GM23338 (cell line): Measurements from ENCODE around the gene NEURL1B. TPM values are rescaled to one million over a fixed set of nuclear protein-coding genes. Genes with fewer than 3 reads are reported as not detected.

ENCODE experiments used
- ATAC-seq: fragments of 200-7000 bp; cut with Tn5 transposase; 3 replicates; pipeline ENCODE4 v1.9.1; 2020
- DNase-seq: peaks from one replicate; pipeline ENCODE4 v3.0.0-alpha.2; 2015; ENCODE audit warnings: low spot score
- H2AFZ ChIP-seq: fragments of 200-600 bp; sonication (generic); 2 replicates; pipeline ENCODE4 v1.8.0; 2016; ENCODE audit warnings: antibody characterized with exemption, mild to moderate bottlenecking, moderate library complexity
- H3F3A ChIP-seq: fragments of 200-600 bp; sonication (generic); replicated peaks from 2 replicates; pipeline ENCODE4 v1.8.0; 2017; ENCODE audit warnings: antibody characterized with exemption, mixed run types, low read depth
- H3K27ac ChIP-seq: fragments of 200-600 bp; sonication (generic); 2 replicates; pipeline ENCODE4 v1.6.1; 2016; ENCODE audit warnings: low read depth
- H3K27me3 ChIP-seq: fragments of 200-600 bp; sonication (generic); 2 replicates; pipeline ENCODE4 v1.8.0; 2016; ENCODE audit warnings: mild to moderate bottlenecking, mixed run types, moderate library complexity; ENCODE audit not compliant: insufficient read depth
- H3K36me3 ChIP-seq: fragments of 200-600 bp; sonication (generic); 2 replicates; pipeline ENCODE4 v1.8.0; 2016; ENCODE audit warnings: mild to moderate bottlenecking; ENCODE audit not compliant: insufficient read depth
- H3K4me1 ChIP-seq: fragments of 200-600 bp; sonication (generic); 2 replicates; pipeline ENCODE4 v1.8.0; 2016; ENCODE audit warnings: mild to moderate bottlenecking, moderate library complexity; ENCODE audit not compliant: insufficient read depth
- H3K4me2 ChIP-seq: fragments of 200-600 bp; sonication (generic); 2 replicates; pipeline ENCODE4 v1.7.1; 2017; ENCODE audit warnings: mixed run types
- H3K4me3 ChIP-seq: fragments of 200-600 bp; sonication (generic); 2 replicates; pipeline ENCODE4 v1.6.1; 2016; ENCODE audit warnings: mixed run types
- H3K79me2 ChIP-seq: fragments of 200-600 bp; sonication (generic); replicated peaks from 2 replicates; pipeline ENCODE4 v1.8.0; 2017; ENCODE audit warnings: mild to moderate bottlenecking; ENCODE audit not compliant: insufficient read depth
- H3K9me2 ChIP-seq: fragments of 200-600 bp; sonication (generic); 2 replicates; pipeline ENCODE4 v1.8.0; 2017; ENCODE audit not compliant: insufficient read depth
- H4K20me1 ChIP-seq: fragments of 200-600 bp; sonication (generic); replicated peaks from 2 replicates; pipeline ENCODE4 v1.8.0; 2017; ENCODE audit warnings: mild to moderate bottlenecking; ENCODE audit not compliant: insufficient read depth
- H3K27ac Mint-ChIP-seq: 2 replicates; pipeline ENCODE4 v1.8.0; 2020; ENCODE audit warnings: inconsistent platforms, mild to moderate bottlenecking, moderate library complexity, mixed read lengths
- H3K27me3 Mint-ChIP-seq: 3 replicates; pipeline ENCODE4 v1.8.0; 2022; ENCODE audit warnings: low read depth, mild to moderate bottlenecking, moderate library complexity, mixed read lengths, inconsistent platforms; ENCODE audit not compliant: insufficient read depth, poor library complexity
- H3K36me3 Mint-ChIP-seq: 3 replicates; pipeline ENCODE4 v1.8.0; 2021; ENCODE audit warnings: low read depth, mild to moderate bottlenecking, inconsistent platforms, moderate library complexity, mixed read lengths
- H3K4me1 Mint-ChIP-seq: 3 replicates; pipeline ENCODE4 v1.8.0; 2020; ENCODE audit warnings: mild to moderate bottlenecking, inconsistent platforms, mixed read lengths
- H3K4me3 Mint-ChIP-seq: 3 replicates; pipeline ENCODE4 v1.8.0; 2021; ENCODE audit warnings: moderate library complexity, mild to moderate bottlenecking, inconsistent platforms, mixed read lengths
- H3K9me3 Mint-ChIP-seq: 3 replicates; pipeline ENCODE4 v1.8.0; 2020; ENCODE audit warnings: moderate library complexity, mild to moderate bottlenecking, inconsistent platforms, mixed read lengths
- CREB1 ChIP-seq: fragments of 250-450 bp; sonication (Bioruptor Pico); IDR thresholded peaks from 2 replicates; pipeline ENCODE4 v1.5.0; 2020; ENCODE audit warnings: low read depth, mild to moderate bottlenecking, moderate library complexity
- EZH2 ChIP-seq: fragments of 200-600 bp; sonication (generic); IDR thresholded peaks from one replicate; pipeline ENCODE4 v1.8.0; 2017; ENCODE audit warnings: antibody characterized with exemption, mild to moderate bottlenecking, low read depth; ENCODE audit not compliant: unreplicated experiment
- JUNB ChIP-seq: IDR thresholded peaks from one replicate; pipeline ENCODE4 v1.6.1; 2016; ENCODE audit warnings: antibody characterized with exemption; ENCODE audit not compliant: unreplicated experiment
- ZNF114 ChIP-seq: fragments of 250-450 bp; sonication (Bioruptor Pico); IDR thresholded peaks from 2 replicates; pipeline ENCODE4 v1.5.0; 2020; ENCODE audit warnings: mild to moderate bottlenecking, moderate library complexity
- polyA plus RNA-seq: library from polyadenylated mRNA; unstranded; fragments of >200 nt; fragmentation: Nextera tagmentation; extraction: Ambion mirVana; gene quantifications from 2 replicates; pipeline ENCODE4 v1.2.1, GENCODE V29; 2016
- total RNA-seq: library from RNA; depleted of rRNA; stranded (reverse); fragments of >200 nt; shearing (Covaris generic); gene quantifications from 2 replicates; pipeline ENCODE4 v1.2.3, GENCODE V29; 2014
- TF ChIP-seq, protein P1 (sequence below), 2 experiments: fragments of 200-600 bp in 1 of 2; sonication (generic) in 1 of 2; conservative IDR thresholded peaks; 2 replicates each; pipeline versions ENCODE4 v1.5.1 to v1.6.1; 2016 to 2017; ENCODE audit warnings: antibody characterized with exemption in 2 of 2, low read depth in 2 of 2, mild to moderate bottlenecking in 2 of 2, moderate library complexity in 1 of 2
- TF ChIP-seq, protein P2 (sequence below): fragments of 250-450 bp; sonication (Bioruptor Pico); IDR thresholded peaks from 2 replicates; pipeline ENCODE4 v1.5.0; 2020; ENCODE audit warnings: mild to moderate bottlenecking, moderate library complexity

Gene NEURL1B
- total and polyA plus RNA-seq, 2 experiments from 2014 or later, result 1.9 to 13.3 TPM

DNA sequence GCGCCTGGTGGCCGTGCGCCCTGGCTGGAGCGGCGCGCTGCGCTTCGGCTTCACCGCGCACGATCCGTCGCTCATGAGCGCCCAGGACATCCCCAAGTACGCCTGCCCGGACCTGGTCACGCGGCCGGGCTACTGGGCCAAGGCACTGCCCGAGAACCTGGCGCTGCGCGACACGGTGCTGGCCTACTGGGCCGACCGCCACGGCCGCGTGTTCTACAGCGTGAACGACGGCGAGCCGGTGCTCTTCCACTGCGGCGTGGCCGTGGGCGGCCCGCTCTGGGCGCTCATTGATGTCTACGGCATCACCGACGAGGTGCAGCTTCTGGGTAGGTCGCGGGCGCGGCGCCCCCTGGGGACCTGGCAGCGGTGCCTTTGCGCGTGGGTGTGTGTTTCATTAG is 28.9 kb downstream of the NEURL1B start:
- H2AFZ ChIP-seq, result no peak overlapping the region
- ATAC-seq (peak; percentile 39), DNase-seq (peak; percentile 27)
- H3K36me3 ChIP-seq, result no peaks in the 10 kb centered on the region
- TF ChIP-seq JUNB, result no peak
- TF ChIP-seq, protein P1, sequence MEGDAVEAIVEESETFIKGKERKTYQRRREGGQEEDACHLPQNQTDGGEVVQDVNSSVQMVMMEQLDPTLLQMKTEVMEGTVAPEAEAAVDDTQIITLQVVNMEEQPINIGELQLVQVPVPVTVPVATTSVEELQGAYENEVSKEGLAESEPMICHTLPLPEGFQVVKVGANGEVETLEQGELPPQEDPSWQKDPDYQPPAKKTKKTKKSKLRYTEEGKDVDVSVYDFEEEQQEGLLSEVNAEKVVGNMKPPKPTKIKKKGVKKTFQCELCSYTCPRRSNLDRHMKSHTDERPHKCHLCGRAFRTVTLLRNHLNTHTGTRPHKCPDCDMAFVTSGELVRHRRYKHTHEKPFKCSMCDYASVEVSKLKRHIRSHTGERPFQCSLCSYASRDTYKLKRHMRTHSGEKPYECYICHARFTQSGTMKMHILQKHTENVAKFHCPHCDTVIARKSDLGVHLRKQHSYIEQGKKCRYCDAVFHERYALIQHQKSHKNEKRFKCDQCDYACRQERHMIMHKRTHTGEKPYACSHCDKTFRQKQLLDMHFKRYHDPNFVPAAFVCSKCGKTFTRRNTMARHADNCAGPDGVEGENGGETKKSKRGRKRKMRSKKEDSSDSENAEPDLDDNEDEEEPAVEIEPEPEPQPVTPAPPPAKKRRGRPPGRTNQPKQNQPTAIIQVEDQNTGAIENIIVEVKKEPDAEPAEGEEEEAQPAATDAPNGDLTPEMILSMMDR (conservative IDR thresholded peaks at IDR 0.05; ENCODE audit: low read depth in 2 of 2), result peak in 1 of 2 experiments; percentile 47; a peak in 3 of 4 replicates
- Mint-ChIP-seq H3K9me3 (no peaks in the 10 kb centered on the region), H3K27ac (no peak overlapping the region), H3K27me3 (peaks cover 6% of the 10 kb centered on the region), H3K4me3 (no peak overlapping the region), H3K4me1 (no peaks in the 10 kb centered on the region), H3K36me3 (no peaks in the 10 kb centered on the region; the same call in 2 of the 3 replicates)
- no peaks in the 10 kb centered on the region for H3K79me2 ChIP-seq
- no peaks in the 10 kb centered on the region for H3K27me3 ChIP-seq
- no peak overlapping the region for H3K4me2 ChIP-seq
- no peak overlapping the region for H3K4me3 ChIP-seq
- no peaks in the 10 kb centered on the region for H3K9me2 ChIP-seq
- H4K20me1 ChIP-seq, result no peaks in the 10 kb centered on the region
- H3F3A ChIP-seq, result no peaks in the 10 kb centered on the region
- no peak overlapping the region for H3K27ac ChIP-seq
- H3K4me1 ChIP-seq, result no peaks in the 10 kb centered on the region

DNA sequence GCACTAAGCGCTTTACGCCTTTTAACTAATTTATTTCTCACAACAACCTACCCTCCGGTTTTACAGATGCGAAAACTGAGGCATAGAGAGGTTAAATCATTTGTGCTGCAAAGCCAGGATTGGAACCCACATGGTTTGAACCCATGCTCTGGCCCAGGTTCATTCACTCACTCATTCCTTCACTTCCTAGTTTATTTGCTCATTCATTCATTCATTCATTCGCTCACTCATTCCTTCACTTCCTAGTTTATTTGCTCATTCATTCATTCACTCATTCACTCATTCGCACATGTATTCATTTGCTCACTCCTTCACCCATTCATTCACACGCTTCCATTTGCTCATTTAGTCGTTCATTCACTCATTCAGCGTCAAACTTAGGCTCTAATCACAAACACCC is 29.4 kb downstream of the NEURL1B start:
- H4K20me1 ChIP-seq, result no peaks in the 10 kb centered on the region
- no peaks in the 10 kb centered on the region for H3K36me3 ChIP-seq
- Mint-ChIP-seq H3K4me1 (no peaks in the 10 kb centered on the region), H3K27me3 (peaks cover 6% of the 10 kb centered on the region), H3K9me3 (no peaks in the 10 kb centered on the region), H3K27ac (no peak overlapping the region), H3K36me3 (no peaks in the 10 kb centered on the region; the same call in 2 of the 3 replicates), H3K4me3 (no peak overlapping the region)
- no peaks in the 10 kb centered on the region for H3F3A ChIP-seq
- ATAC-seq (no peak), DNase-seq (no peak)
- no peak overlapping the region for H3K4me2 ChIP-seq
- H3K27ac ChIP-seq, result no peak overlapping the region
- H3K4me1 ChIP-seq, result no peaks in the 10 kb centered on the region
- no peaks in the 10 kb centered on the region for H3K9me2 ChIP-seq
- no peak overlapping the region for H3K4me3 ChIP-seq
- H3K79me2 ChIP-seq, result no peaks in the 10 kb centered on the region
- no peak for TF ChIP-seq CREB1 (CRISPR knock-in tag)
- TF ChIP-seq, protein P2, sequence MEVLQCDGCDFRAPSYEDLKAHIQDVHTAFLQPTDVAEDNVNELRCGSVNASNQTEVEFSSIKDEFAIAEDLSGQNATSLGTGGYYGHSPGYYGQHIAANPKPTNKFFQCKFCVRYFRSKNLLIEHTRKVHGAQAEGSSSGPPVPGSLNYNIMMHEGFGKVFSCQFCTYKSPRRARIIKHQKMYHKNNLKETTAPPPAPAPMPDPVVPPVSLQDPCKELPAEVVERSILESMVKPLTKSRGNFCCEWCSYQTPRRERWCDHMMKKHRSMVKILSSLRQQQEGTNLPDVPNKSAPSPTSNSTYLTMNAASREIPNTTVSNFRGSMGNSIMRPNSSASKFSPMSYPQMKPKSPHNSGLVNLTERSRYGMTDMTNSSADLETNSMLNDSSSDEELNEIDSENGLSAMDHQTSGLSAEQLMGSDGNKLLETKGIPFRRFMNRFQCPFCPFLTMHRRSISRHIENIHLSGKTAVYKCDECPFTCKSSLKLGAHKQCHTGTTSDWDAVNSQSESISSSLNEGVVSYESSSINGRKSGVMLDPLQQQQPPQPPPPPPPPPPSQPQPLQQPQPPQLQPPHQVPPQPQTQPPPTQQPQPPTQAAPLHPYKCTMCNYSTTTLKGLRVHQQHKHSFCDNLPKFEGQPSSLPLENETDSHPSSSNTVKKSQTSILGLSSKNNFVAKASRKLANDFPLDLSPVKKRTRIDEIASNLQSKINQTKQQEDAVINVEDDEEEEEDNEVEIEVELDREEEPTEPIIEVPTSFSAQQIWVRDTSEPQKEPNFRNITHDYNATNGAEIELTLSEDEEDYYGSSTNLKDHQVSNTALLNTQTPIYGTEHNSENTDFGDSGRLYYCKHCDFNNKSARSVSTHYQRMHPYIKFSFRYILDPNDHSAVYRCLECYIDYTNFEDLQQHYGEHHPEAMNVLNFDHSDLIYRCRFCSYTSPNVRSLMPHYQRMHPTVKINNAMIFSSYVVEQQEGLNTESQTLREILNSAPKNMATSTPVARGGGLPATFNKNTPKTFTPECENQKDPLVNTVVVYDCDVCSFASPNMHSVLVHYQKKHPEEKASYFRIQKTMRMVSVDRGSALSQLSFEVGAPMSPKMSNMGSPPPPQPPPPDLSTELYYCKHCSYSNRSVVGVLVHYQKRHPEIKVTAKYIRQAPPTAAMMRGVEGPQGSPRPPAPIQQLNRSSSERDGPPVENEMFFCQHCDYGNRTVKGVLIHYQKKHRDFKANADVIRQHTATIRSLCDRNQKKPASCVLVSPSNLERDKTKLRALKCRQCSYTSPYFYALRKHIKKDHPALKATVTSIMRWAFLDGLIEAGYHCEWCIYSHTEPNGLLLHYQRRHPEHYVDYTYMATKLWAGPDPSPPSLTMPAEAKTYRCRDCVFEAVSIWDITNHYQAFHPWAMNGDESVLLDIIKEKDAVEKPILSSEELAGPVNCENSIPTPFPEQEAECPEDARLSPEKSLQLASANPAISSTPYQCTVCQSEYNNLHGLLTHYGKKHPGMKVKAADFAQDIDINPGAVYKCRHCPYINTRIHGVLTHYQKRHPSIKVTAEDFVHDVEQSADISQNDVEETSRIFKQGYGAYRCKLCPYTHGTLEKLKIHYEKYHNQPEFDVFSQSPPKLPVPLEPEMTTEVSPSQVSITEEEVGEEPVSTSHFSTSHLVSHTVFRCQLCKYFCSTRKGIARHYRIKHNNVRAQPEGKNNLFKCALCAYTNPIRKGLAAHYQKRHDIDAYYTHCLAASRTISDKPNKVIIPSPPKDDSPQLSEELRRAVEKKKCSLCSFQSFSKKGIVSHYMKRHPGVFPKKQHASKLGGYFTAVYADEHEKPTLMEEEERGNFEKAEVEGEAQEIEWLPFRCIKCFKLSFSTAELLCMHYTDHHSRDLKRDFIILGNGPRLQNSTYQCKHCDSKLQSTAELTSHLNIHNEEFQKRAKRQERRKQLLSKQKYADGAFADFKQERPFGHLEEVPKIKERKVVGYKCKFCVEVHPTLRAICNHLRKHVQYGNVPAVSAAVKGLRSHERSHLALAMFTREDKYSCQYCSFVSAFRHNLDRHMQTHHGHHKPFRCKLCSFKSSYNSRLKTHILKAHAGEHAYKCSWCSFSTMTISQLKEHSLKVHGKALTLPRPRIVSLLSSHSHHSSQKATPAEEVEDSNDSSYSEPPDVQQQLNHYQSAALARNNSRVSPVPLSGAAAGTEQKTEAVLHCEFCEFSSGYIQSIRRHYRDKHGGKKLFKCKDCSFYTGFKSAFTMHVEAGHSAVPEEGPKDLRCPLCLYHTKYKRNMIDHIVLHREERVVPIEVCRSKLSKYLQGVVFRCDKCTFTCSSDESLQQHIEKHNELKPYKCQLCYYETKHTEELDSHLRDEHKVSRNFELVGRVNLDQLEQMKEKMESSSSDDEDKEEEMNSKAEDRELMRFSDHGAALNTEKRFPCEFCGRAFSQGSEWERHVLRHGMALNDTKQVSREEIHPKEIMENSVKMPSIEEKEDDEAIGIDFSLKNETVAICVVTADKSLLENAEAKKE (CRISPR knock-in tag), result no peak
- no peak for TF ChIP-seq EZH2
- no peak for TF ChIP-seq JUNB
- TF ChIP-seq, protein P1 (conservative IDR thresholded peaks at IDR 0.05; ENCODE audit: low read depth in 2 of 2), result no peak
- no peak for TF ChIP-seq ZNF114 (CRISPR knock-in tag)
- H3K27me3 ChIP-seq, result no peaks in the 10 kb centered on the region
- H2AFZ ChIP-seq, result no peak overlapping the region
